Measurements from ENCODE around the gene CBX5. TPM values are rescaled to one million over a fixed set of nuclear protein-coding genes. Genes with fewer than 3 reads are reported as not detected.

Gene CBX5
- polyA plus RNA-seq, 1 experiment = 14.3 TPM

DNA sequence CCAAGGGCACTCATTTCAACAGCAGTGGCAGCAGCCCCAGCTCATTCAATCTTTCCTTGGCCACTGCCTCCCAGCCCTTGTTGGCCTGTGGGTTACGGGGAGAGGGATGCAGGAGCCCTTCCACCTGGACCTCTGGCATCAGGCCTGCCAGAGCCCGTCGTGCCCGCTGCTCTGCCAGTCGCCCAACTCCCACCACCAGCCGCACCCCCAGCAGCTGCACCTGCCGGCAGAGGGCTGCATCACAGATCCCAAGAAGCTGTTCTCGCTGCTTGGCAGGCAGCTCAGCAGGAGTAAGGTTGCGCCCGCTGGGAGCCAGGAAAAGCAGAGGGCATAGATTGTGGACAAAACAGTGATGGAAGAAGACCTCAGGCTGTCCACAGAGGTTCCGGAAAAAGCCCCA is 97.8 kb downstream of the CBX5 start:
- H3K27me3 ChIP-seq (ENCODE audit: control insufficient read depth, insufficient read depth, low read length) = no peaks in the 10 kb centered on the region
- no peak for DNase-seq (ENCODE audit: low read depth)
- ChIA-PET POLR2A (no interaction called here), CTCF (no interaction called here)
- H3K4me3 ChIP-seq (ENCODE audit: low read depth, low read length) = no peak overlapping the region
- peaks cover 5% of the 10 kb centered on the region for H3K36me3 ChIP-seq (ENCODE audit: control insufficient read depth, insufficient read depth, low read length)
- TF ChIP-seq CTCF (IDR thresholded peaks at IDR 0.05; ENCODE audit: insufficient read depth, low read depth, low read length) = no peak

Small RNA genes within 50 kb of the gene (small RNA-seq; reads per million reads assigned to genes)
- gene RN7SL390P (ENCODE audit: insufficient read length, low read depth, low replicate concordance) (not detected), gene RNU6-950P (ENCODE audit: insufficient read length, low read depth, low replicate concordance) (not detected)

Other genes starting within 250 kb of the CBX5 start
- 0.06 TPM in 1 of 2 replicates, not detected in the other for gene HOXC5, start 247.1 kb downstream of the CBX5 start, polyA plus RNA-seq (2011; rRNA removed)
- gene HOXC4, start 226.3 kb downstream of the CBX5 start, polyA plus RNA-seq (2011; rRNA removed) = 0.69 and 0.93 TPM in 2 replicates
- gene SMUG1, start 91.1 kb downstream of the CBX5 start, polyA plus RNA-seq (2011; rRNA removed) = 29.8 and 43.7 TPM in 2 replicates
- 466 and 569 TPM in 2 replicates for gene HNRNPA1, start 604 bp upstream of the CBX5 start, polyA plus RNA-seq (2011; rRNA removed)
- 0.89 and 1.0 TPM in 2 replicates for gene NFE2, start 20.9 kb upstream of the CBX5 start, polyA plus RNA-seq (2011; rRNA removed)
- gene COPZ1, start 45.0 kb upstream of the CBX5 start, polyA plus RNA-seq (2011; rRNA removed) = 203 and 341 TPM in 2 replicates
- gene GPR84, start 84.4 kb upstream of the CBX5 start, polyA plus RNA-seq (2011; rRNA removed) = not detected in 2 replicates
- gene ZNF385A, start 104.6 kb upstream of the CBX5 start, polyA plus RNA-seq (2011; rRNA removed) = 0.92 and 0.96 TPM in 2 replicates
- gene ITGA5, start 139.1 kb upstream of the CBX5 start, polyA plus RNA-seq (2011; rRNA removed) = 170 and 375 TPM in 2 replicates
- not detected in 2 replicates for gene GTSF1, start 193.5 kb upstream of the CBX5 start, polyA plus RNA-seq (2011; rRNA removed)
- 0.06 TPM in 1 of 2 replicates, not detected in the other for gene NCKAP1L, start 217.6 kb upstream of the CBX5 start, polyA plus RNA-seq (2011; rRNA removed)

All from BJ (cell line).